WTC11 (cell line): ENCODE data around the gene TCP11. TPM values are rescaled to one million over a fixed set of nuclear protein-coding genes. Genes with fewer than 3 reads are reported as not detected.

Experiments
- ATAC-seq: fragments of 200-7000 bp; cut with Tn5 transposase; 2 replicates; pipeline ENCODE4 v1.10.0; 2021; ENCODE audit warnings: mild to moderate bottlenecking, moderate library complexity
- CTCF ChIA-PET: fragments of 300-600 bp; sonication (Branson Sonifier 250); formaldehyde crosslinking; loops from one replicate; lab custom pipeline; 2021; ENCODE audit warnings: antibody characterized with exemption; lab: Charles Lee
- POLR2A ChIA-PET: fragments of 350-600 bp; sonication (Branson Sonifier 250); formaldehyde crosslinking; loops from one replicate; lab custom pipeline; 2021; ENCODE audit warnings: antibody characterized with exemption; lab: Charles Lee
- DNase-seq: peaks from one replicate; pipeline ENCODE4 v3.0.0; 2021; ENCODE audit warnings: low spot score
- H3K27ac Mint-ChIP-seq: 2 replicates; pipeline ENCODE4 v1.8.0; 2021; ENCODE audit warnings: mixed read lengths
- H3K27me3 Mint-ChIP-seq: 2 replicates; pipeline ENCODE4 v1.8.0; 2021; ENCODE audit warnings: low read depth, mild to moderate bottlenecking, moderate library complexity, mixed read lengths
- H3K36me3 Mint-ChIP-seq: 2 replicates; pipeline ENCODE4 v1.8.0; 2021; ENCODE audit warnings: mixed read lengths
- H3K4me1 Mint-ChIP-seq: 2 replicates; pipeline ENCODE4 v1.8.0; 2022; ENCODE audit warnings: mixed read lengths
- H3K4me3 Mint-ChIP-seq: 2 replicates; pipeline ENCODE4 v1.8.0; 2021; ENCODE audit warnings: mild to moderate bottlenecking, moderate library complexity, mixed read lengths
- H3K9me3 Mint-ChIP-seq: 2 replicates; pipeline ENCODE4 v1.8.0; 2021; ENCODE audit warnings: mixed read lengths
- ELF4 ChIP-seq: sonication (generic); formaldehyde crosslinking; IDR thresholded peaks from 2 replicates; pipeline ENCODE4 v1.8.1; 2022; ENCODE audit warnings: low read depth, mild to moderate bottlenecking, moderate library complexity, missing genetic modification reagents
- EMX1 ChIP-seq: fragments of 250-450 bp; sonication (Bioruptor Pico); IDR thresholded peaks from 2 replicates; pipeline ENCODE4 v1.8.0; 2021; ENCODE audit warnings: mild to moderate bottlenecking
- ESRRA ChIP-seq: sonication (generic); formaldehyde crosslinking; IDR thresholded peaks from 2 replicates; pipeline ENCODE4 v1.8.1; 2022; ENCODE audit warnings: mild to moderate bottlenecking, missing genetic modification reagents, borderline replicate concordance
- ETV6 ChIP-seq: sonication (generic); formaldehyde crosslinking; IDR thresholded peaks from 2 replicates; pipeline ENCODE4 v1.8.1; 2022; ENCODE audit warnings: mild to moderate bottlenecking, missing genetic modification reagents
- FOXK1 ChIP-seq: sonication (generic); formaldehyde crosslinking; IDR thresholded peaks from 2 replicates; pipeline ENCODE4 v1.8.0; 2022; ENCODE audit warnings: mild to moderate bottlenecking, moderate library complexity, missing genetic modification reagents
- FOXP1 ChIP-seq: sonication (generic); formaldehyde crosslinking; IDR thresholded peaks from 2 replicates; pipeline ENCODE4 v1.8.0; 2022; ENCODE audit warnings: missing genetic modification reagents, mild to moderate bottlenecking, moderate library complexity, borderline replicate concordance
- GRHL2 ChIP-seq: fragments of 250-450 bp; sonication (Bioruptor Pico); IDR thresholded peaks from 2 replicates; pipeline ENCODE4 v1.8.0; 2022; ENCODE audit warnings: mild to moderate bottlenecking, moderate library complexity; ENCODE audit not compliant: insufficient replicate concordance, severe bottlenecking
- GTF2I ChIP-seq: fragments of 250-450 bp; sonication (Bioruptor Pico); conservative IDR thresholded peaks from 2 replicates; pipeline ENCODE4 v1.4.0; 2021; ENCODE audit warnings: mild to moderate bottlenecking
- KAT7 ChIP-seq: sonication (generic); formaldehyde crosslinking; IDR thresholded peaks from 2 replicates; pipeline ENCODE4 v1.8.1; 2023; ENCODE audit warnings: missing genetic modification reagents, mild to moderate bottlenecking, borderline replicate concordance
- OVOL2 ChIP-seq: fragments of 250-450 bp; sonication (Bioruptor Pico); IDR thresholded peaks from 2 replicates; pipeline ENCODE4 v1.9.0; 2021; ENCODE audit warnings: mild to moderate bottlenecking, borderline replicate concordance
- PRRX2 ChIP-seq: fragments of 250-450 bp; sonication (Bioruptor Pico); IDR thresholded peaks from 2 replicates; pipeline ENCODE4 v1.8.0; 2021; ENCODE audit warnings: mild to moderate bottlenecking
- RELA ChIP-seq: sonication (generic); formaldehyde crosslinking; IDR thresholded peaks from 2 replicates; pipeline ENCODE4 v1.8.1; 2022; ENCODE audit warnings: missing genetic modification reagents, mild to moderate bottlenecking, borderline replicate concordance
- TEAD4 ChIP-seq: sonication (generic); formaldehyde crosslinking; IDR thresholded peaks from 2 replicates; pipeline ENCODE4 v1.8.0; 2022; ENCODE audit warnings: mild to moderate bottlenecking, missing genetic modification reagents
- ZNF219 ChIP-seq: sonication (generic); formaldehyde crosslinking; IDR thresholded peaks from 2 replicates; pipeline ENCODE4 v1.8.0; 2023; ENCODE audit warnings: missing genetic modification reagents, mild to moderate bottlenecking, borderline replicate concordance
- ZNF263 ChIP-seq: sonication (generic); formaldehyde crosslinking; IDR thresholded peaks from 2 replicates; pipeline ENCODE4 v1.8.1; 2022; ENCODE audit warnings: low read depth, mild to moderate bottlenecking, moderate library complexity, missing genetic modification reagents
- ZNF396 ChIP-seq: fragments of 250-450 bp; sonication (Bioruptor Pico); IDR thresholded peaks from 2 replicates; pipeline ENCODE4 v1.8.0; 2021; ENCODE audit warnings: mild to moderate bottlenecking, moderate library complexity, borderline replicate concordance
- ZNF416 ChIP-seq: fragments of 250-450 bp; sonication (Bioruptor Pico); IDR thresholded peaks from 2 replicates; pipeline ENCODE4 v1.9.0; 2021; ENCODE audit warnings: mild to moderate bottlenecking, inconsistent platforms
- total RNA-seq: library from RNA; stranded (reverse); gene quantifications from 3 replicates; pipeline ENCODE4 v1.2.3, GENCODE V29; 2021
- TF ChIP-seq, protein P1 (sequence below): sonication (generic); formaldehyde crosslinking; IDR thresholded peaks from 2 replicates; pipeline ENCODE4 v1.8.0; 2022; ENCODE audit warnings: missing genetic modification reagents
- TF ChIP-seq, protein P2 (sequence below): sonication (generic); formaldehyde crosslinking; IDR thresholded peaks from 2 replicates; pipeline ENCODE4 v1.8.1; 2022; ENCODE audit warnings: low read depth, missing genetic modification reagents, borderline replicate concordance
- TF ChIP-seq, protein P3 (sequence below): sonication (generic); formaldehyde crosslinking; IDR thresholded peaks from 2 replicates; pipeline ENCODE4 v1.8.1; 2022; ENCODE audit warnings: missing genetic modification reagents, borderline replicate concordance
- TF ChIP-seq, protein P4 (sequence below): sonication (generic); formaldehyde crosslinking; conservative IDR thresholded peaks from 2 replicates; pipeline ENCODE4 v1.8.1; 2022; ENCODE audit warnings: mild to moderate bottlenecking, missing genetic modification reagents
- TF ChIP-seq, protein P5 (sequence below): sonication (generic); formaldehyde crosslinking; IDR thresholded peaks from 2 replicates; pipeline ENCODE4 v1.8.1; 2022; ENCODE audit warnings: mild to moderate bottlenecking, missing genetic modification reagents, moderate library complexity, borderline replicate concordance

Gene TCP11
- total RNA-seq, 1 experiment from 2014 or later = not detected

DNA sequence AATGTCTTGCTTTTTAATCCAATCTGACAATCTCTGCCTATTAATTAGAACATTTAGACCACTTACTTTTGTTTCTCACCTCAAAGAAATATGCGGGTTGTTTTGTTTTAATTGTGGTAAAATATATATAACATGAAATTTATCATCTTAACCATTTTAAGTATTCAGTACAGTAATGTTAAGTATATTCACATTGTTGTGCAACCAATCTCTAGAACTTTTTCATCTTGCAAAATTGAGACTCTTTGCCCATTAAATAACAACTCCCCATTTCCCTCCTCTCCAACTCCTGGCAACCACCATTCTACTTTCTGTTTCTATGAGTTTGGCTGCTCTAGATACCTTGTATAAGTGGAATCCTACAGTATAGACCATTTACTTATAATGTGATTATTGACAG lies 13.8 kb upstream of the TCP11 start (continued):
- TF ChIP-seq, protein P1, sequence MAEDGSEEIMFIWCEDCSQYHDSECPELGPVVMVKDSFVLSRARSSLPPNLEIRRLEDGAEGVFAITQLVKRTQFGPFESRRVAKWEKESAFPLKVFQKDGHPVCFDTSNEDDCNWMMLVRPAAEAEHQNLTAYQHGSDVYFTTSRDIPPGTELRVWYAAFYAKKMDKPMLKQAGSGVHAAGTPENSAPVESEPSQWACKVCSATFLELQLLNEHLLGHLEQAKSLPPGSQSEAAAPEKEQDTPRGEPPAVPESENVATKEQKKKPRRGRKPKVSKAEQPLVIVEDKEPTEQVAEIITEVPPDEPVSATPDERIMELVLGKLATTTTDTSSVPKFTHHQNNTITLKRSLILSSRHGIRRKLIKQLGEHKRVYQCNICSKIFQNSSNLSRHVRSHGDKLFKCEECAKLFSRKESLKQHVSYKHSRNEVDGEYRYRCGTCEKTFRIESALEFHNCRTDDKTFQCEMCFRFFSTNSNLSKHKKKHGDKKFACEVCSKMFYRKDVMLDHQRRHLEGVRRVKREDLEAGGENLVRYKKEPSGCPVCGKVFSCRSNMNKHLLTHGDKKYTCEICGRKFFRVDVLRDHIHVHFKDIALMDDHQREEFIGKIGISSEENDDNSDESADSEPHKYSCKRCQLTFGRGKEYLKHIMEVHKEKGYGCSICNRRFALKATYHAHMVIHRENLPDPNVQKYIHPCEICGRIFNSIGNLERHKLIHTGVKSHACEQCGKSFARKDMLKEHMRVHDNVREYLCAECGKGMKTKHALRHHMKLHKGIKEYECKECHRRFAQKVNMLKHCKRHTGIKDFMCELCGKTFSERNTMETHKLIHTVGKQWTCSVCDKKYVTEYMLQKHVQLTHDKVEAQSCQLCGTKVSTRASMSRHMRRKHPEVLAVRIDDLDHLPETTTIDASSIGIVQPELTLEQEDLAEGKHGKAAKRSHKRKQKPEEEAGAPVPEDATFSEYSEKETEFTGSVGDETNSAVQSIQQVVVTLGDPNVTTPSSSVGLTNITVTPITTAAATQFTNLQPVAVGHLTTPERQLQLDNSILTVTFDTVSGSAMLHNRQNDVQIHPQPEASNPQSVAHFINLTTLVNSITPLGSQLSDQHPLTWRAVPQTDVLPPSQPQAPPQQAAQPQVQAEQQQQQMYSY (CRISPR knock-in tag) = no peak
- no peak for TF ChIP-seq ZNF416
- no peak for TF ChIP-seq FOXK1 (CRISPR knock-in tag)
- TF ChIP-seq, protein P2, sequence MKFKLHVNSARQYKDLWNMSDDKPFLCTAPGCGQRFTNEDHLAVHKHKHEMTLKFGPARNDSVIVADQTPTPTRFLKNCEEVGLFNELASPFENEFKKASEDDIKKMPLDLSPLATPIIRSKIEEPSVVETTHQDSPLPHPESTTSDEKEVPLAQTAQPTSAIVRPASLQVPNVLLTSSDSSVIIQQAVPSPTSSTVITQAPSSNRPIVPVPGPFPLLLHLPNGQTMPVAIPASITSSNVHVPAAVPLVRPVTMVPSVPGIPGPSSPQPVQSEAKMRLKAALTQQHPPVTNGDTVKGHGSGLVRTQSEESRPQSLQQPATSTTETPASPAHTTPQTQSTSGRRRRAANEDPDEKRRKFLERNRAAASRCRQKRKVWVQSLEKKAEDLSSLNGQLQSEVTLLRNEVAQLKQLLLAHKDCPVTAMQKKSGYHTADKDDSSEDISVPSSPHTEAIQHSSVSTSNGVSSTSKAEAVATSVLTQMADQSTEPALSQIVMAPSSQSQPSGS = no peak

DNA sequence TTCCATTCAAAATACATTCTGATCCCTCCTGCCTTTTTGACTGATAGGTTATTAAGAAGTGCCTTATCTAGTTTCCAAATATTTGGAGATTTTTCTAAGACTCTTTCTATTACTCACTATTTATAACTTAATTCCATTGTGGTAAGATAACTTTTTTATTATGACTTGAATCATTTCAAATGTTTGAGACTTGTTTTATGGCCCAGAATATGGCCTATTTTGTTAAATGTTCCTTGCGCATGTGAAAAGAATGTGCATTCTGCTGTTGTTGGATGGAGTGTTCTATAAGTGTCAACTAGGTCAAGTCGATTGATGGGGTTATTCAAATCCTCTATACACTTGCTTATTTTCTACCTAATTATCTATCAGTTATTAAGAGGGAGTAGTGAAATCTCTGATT lies 13.1 kb upstream of the TCP11 start:
- DNase-seq = no peak
- Mint-ChIP-seq H3K36me3 (no peaks in the 10 kb centered on the region), H3K27ac (no peak overlapping the region), H3K4me3 (no peak overlapping the region), H3K9me3 (no peaks in the 10 kb centered on the region), H3K27me3 (peaks cover 27% of the 10 kb centered on the region)
- ChIA-PET POLR2A (no interaction called here), CTCF (no interaction called here)
- no peak for ATAC-seq
- no peak for TF ChIP-seq FOXP1 (CRISPR knock-in tag)
- TF ChIP-seq GRHL2 (CRISPR knock-in tag) = no peak
- TF ChIP-seq, all 79 proteins: peak for 0
- no peaks in the 10 kb centered on the region; the same call in 1 of the 2 replicates for H3K4me1 Mint-ChIP-seq

DNA sequence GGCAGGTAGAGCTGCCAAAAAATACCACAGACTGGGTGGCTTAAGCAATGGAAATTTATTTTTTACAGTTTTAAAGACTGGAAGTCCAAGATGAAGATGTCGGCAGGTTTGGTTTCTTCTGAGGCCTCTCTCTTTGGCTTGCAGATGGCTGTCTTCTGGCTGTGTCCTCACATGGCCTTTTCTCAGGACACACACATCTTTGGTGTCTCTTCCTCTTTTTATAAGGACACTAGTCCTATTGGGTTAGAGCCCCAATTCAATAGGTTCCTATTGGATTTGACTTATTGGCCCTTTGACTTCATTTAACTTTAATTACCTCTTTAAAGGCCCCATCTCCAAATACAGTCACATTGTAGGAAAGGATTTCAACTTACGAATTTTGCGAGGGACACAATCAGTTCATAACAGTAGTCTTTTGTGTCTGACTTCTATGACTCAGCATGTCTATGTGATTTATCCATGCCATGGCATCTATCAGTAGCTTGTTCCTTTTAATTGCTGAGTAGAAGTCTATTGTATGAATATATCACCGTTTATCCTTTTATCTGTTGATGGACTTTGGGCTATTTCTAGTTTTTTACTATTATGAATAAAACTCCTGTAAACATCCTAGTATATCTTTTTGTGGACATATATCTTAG lies 11.0 kb upstream of the TCP11 start:
- CTCF ChIA-PET = interaction anchor here (0.5 kb wide), 1 partner anchor 343 kb away, joined by 3 read pairs; no protein-coding TSS in a partner anchor
- POLR2A ChIA-PET = no interaction called here

More for the DNA sequence above, 11.0 kb upstream of the TCP11 start:
- Mint-ChIP-seq H3K4me3 (no peak overlapping the region), H3K27me3 (peaks cover 45% of the 10 kb centered on the region), H3K27ac (no peak overlapping the region), H3K9me3 (no peaks in the 10 kb centered on the region)
- ATAC-seq = no peak
- no peak for DNase-seq
- TF ChIP-seq, protein P3, sequence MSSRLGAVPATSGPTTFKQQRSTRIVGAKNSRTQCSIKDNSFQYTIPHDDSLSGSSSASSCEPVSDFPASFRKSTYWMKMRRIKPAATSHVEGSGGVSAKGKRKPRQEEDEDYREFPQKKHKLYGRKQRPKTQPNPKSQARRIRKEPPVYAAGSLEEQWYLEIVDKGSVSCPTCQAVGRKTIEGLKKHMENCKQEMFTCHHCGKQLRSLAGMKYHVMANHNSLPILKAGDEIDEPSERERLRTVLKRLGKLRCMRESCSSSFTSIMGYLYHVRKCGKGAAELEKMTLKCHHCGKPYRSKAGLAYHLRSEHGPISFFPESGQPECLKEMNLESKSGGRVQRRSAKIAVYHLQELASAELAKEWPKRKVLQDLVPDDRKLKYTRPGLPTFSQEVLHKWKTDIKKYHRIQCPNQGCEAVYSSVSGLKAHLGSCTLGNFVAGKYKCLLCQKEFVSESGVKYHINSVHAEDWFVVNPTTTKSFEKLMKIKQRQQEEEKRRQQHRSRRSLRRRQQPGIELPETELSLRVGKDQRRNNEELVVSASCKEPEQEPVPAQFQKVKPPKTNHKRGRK (CRISPR knock-in tag) = no peak
- no peak for TF ChIP-seq KAT7 (CRISPR knock-in tag)
- no peak for TF ChIP-seq EMX1 (CRISPR knock-in tag)
- no peak for TF ChIP-seq PRRX2 (CRISPR knock-in tag)
- TF ChIP-seq ETV6 (CRISPR knock-in tag) = no peak
- no peak for TF ChIP-seq ZNF263 (CRISPR knock-in tag)
- TF ChIP-seq, protein P4, sequence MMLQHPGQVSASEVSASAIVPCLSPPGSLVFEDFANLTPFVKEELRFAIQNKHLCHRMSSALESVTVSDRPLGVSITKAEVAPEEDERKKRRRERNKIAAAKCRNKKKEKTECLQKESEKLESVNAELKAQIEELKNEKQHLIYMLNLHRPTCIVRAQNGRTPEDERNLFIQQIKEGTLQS (CRISPR knock-in tag) = no peak
- no peak for TF ChIP-seq ZNF396 (CRISPR knock-in tag)
- no peak for TF ChIP-seq OVOL2 (CRISPR knock-in tag)
- no peak for TF ChIP-seq GTF2I
- no peak for TF ChIP-seq RELA (CRISPR knock-in tag)
- no peak for TF ChIP-seq ESRRA (CRISPR knock-in tag)
- no peak for TF ChIP-seq ELF4 (CRISPR knock-in tag)
- TF ChIP-seq, protein P5, sequence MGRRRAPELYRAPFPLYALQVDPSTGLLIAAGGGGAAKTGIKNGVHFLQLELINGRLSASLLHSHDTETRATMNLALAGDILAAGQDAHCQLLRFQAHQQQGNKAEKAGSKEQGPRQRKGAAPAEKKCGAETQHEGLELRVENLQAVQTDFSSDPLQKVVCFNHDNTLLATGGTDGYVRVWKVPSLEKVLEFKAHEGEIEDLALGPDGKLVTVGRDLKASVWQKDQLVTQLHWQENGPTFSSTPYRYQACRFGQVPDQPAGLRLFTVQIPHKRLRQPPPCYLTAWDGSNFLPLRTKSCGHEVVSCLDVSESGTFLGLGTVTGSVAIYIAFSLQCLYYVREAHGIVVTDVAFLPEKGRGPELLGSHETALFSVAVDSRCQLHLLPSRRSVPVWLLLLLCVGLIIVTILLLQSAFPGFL (CRISPR knock-in tag) = no peak
- TF ChIP-seq ZNF219 (CRISPR knock-in tag) = no peak
- TF ChIP-seq TEAD4 (CRISPR knock-in tag) = no peak
- TF ChIP-seq, all 79 proteins: peak for 0
- peaks cover 20% of the 10 kb centered on the region for H3K4me1 Mint-ChIP-seq
- no peaks in the 10 kb centered on the region for H3K36me3 Mint-ChIP-seq
